ENCODE results near the gene HABP4. TPM values are rescaled to one million over a fixed set of nuclear protein-coding genes. Genes with fewer than 3 reads are reported as not detected.

The HABP4 gene
- total RNA-seq, 1 experiment from 2014 or later: 11.6 TPM

DNA sequence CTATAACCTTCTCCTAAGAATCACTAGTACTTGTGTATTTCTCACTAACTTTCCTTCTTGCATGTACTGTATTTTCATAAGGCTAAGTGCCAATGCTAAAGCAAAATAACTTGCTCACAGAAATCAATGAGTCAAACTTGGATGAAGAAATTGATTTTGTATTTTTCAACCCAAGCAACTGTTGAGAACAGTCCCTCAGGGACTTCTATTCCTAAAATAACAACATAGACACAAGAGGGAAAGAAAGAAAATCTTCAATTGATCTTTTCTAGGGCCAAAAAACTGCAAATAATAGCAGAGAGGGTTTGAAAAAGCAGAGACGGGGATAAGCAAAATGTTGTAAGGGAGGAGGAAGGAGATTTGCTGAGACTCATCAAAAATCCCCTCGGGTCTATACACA, 69.8 kb downstream of the HABP4 start:
- Histone ChIP-seq H3K36me3 (ENCODE audit: insufficient read depth, low read length, poor library complexity, severe bottlenecking) (no peaks in the 10 kb centered on the region), H3K27me3 (replicated peaks; ENCODE audit: insufficient read depth, low read depth, low read length, poor library complexity) (no peaks in the 10 kb centered on the region), H3K4me3 (ENCODE audit: low read depth, low read length, poor library complexity, severe bottlenecking) (no peak overlapping the region), H3K27ac (ENCODE audit: low read depth, low read length, poor library complexity, severe bottlenecking) (no peak overlapping the region), H3K9me3 (ENCODE audit: low read depth, low read length, poor library complexity, severe bottlenecking) (no peaks in the 10 kb centered on the region), H3K4me1 (ENCODE audit: insufficient read depth, low read length, poor library complexity, severe bottlenecking) (no peaks in the 10 kb centered on the region)
- BruUV-seq (replicated peaks): no TSS peak
- TF ChIP-seq EZH2 (IDR thresholded peaks at IDR 0.05; ENCODE audit: borderline replicate concordance, low read depth, low read length, poor library complexity, severe bottlenecking): no peak
- TF ChIP-seq CTCF (conservative IDR thresholded peaks at IDR 0.05; ENCODE audit: low read depth, low read length): no peak
- CTCF ChIA-PET: no interaction called here
- intact Hi-C loops (cut with micrococcal nuclease; ENCODE audit: unreplicated experiment): no loop called here
- DNase-seq (ENCODE audit: low spot score): no peak
- POLR2A ChIA-PET (ENCODE audit: low non-redundant PET): no interaction called here

DNA sequence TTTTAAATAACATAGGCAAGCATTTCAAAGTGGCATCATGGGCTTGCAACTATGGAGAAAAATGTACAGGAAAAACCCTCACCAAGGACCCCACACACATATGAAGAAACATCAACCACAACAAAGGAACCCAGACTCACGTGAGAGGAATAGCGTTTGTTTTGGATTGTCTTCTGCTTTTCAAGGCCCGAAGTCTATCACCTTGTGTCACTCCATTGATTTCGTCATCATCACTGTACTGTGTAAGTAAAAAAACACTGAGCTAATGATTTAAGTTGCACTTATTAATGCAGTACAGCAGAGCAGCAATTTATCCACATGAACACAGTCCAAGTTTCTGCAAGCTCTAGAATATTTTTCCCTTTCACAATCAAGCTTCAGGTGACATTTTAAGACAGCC, 72.4 kb downstream of the HABP4 start:
- no peak for DNase-seq (ENCODE audit: low spot score)
- no peak overlapping the region for H3K27ac ChIP-seq (ENCODE audit: low read depth, low read length, poor library complexity, severe bottlenecking)
- no peaks in the 10 kb centered on the region for H3K36me3 ChIP-seq (ENCODE audit: insufficient read depth, low read length, poor library complexity, severe bottlenecking)
- no peaks in the 10 kb centered on the region for H3K27me3 ChIP-seq (replicated peaks; ENCODE audit: insufficient read depth, low read depth, low read length, poor library complexity)
- no TSS peak for BruUV-seq (replicated peaks)
- CTCF ChIA-PET: no interaction called here
- no peak for TF ChIP-seq CTCF (conservative IDR thresholded peaks at IDR 0.05; ENCODE audit: low read depth, low read length)
- no peak for TF ChIP-seq EZH2 (IDR thresholded peaks at IDR 0.05; ENCODE audit: borderline replicate concordance, low read depth, low read length, poor library complexity, severe bottlenecking)
- intact Hi-C loops (cut with micrococcal nuclease; ENCODE audit: unreplicated experiment): no loop called here
- H3K4me3 ChIP-seq (ENCODE audit: low read depth, low read length, poor library complexity, severe bottlenecking): no peak overlapping the region
- H3K4me1 ChIP-seq (ENCODE audit: insufficient read depth, low read length, poor library complexity, severe bottlenecking): no peaks in the 10 kb centered on the region
- POLR2A ChIA-PET (ENCODE audit: low non-redundant PET): no interaction called here
- H3K9me3 ChIP-seq (ENCODE audit: low read depth, low read length, poor library complexity, severe bottlenecking): no peaks in the 10 kb centered on the region

DNA sequence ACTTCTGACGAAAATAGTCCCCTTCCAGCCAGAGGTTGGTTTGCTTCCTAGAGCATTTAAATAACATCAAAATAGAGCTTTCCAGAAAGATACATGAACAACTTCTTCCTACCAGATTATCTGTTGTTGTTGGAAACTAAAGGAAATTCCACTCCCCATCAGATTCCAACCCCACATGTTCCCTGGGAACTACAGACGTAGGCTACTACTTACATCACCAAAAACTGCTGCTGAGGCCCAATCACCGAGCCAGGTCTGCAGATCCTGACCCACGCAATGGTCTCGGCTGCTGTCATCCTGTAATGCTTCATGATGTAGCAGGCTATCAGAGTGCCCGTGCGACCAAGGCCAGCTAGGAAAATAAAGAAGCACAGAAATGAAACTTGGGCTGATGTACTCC, 73.4 kb downstream of the HABP4 start:
- POLR2A ChIA-PET (ENCODE audit: low non-redundant PET): no interaction called here
- no peak for DNase-seq (ENCODE audit: low spot score)
- CTCF ChIA-PET: no interaction called here

More for the DNA sequence above, 73.4 kb downstream of the HABP4 start:
- TF ChIP-seq CTCF (conservative IDR thresholded peaks at IDR 0.05; ENCODE audit: low read depth, low read length) (no peak), EZH2 (IDR thresholded peaks at IDR 0.05; ENCODE audit: borderline replicate concordance, low read depth, low read length, poor library complexity, severe bottlenecking) (no peak)
- no peaks in the 10 kb centered on the region for H3K36me3 ChIP-seq (ENCODE audit: insufficient read depth, low read length, poor library complexity, severe bottlenecking)
- H3K27me3 ChIP-seq (replicated peaks; ENCODE audit: insufficient read depth, low read depth, low read length, poor library complexity): no peaks in the 10 kb centered on the region
- H3K4me3 ChIP-seq (ENCODE audit: low read depth, low read length, poor library complexity, severe bottlenecking): no peak overlapping the region
- no peaks in the 10 kb centered on the region for H3K4me1 ChIP-seq (ENCODE audit: insufficient read depth, low read length, poor library complexity, severe bottlenecking)
- no peaks in the 10 kb centered on the region for H3K9me3 ChIP-seq (ENCODE audit: low read depth, low read length, poor library complexity, severe bottlenecking)
- no TSS peak for BruUV-seq (replicated peaks)
- H3K27ac ChIP-seq (ENCODE audit: low read depth, low read length, poor library complexity, severe bottlenecking): no peak overlapping the region
- intact Hi-C loops (cut with micrococcal nuclease; ENCODE audit: unreplicated experiment): no loop called here
